ENCODE measurements around the gene ZNF862. TPM values are rescaled to one million over a fixed set of nuclear protein-coding genes. Genes with fewer than 3 reads are reported as not detected.

The ZNF862 gene
- total and polyA plus RNA-seq, 2 donors (not counting 1 experiment from before 2014, with no cell fraction given) = 24.1 to 33.0 TPM

DNA sequence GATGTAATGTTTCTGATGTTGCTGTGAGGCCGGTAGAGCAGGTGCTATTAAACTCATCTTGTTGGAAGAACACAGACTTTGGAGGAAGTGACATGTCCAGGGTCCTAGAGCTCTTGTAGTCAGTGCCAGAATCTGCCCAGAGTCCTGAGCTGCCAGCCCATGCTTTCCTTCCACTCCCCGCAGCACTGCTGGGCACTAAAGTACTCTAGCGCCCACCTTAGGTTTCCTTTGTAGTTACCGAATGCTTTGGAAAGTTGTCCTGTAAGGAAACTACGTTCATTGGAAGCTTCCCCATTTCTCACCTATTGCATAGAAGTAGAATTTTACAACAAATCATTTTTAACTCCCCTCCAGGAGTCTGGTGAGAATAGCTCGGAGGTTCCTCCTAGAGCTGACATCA, 11.0 kb downstream of the ZNF862 start:
- no peaks in the 10 kb centered on the region for H3K27me3 ChIP-seq (replicated peaks in 1 of 4; ENCODE audit: control extremely low read depth in 1 of 4, control insufficient read depth in 3 of 4, insufficient read depth in 4 of 4, low read length in 3 of 4)
- H3K27ac Mint-ChIP-seq = no peak overlapping the region
- intact Hi-C loops (cut with micrococcal nuclease) = no loop called here

DNA sequence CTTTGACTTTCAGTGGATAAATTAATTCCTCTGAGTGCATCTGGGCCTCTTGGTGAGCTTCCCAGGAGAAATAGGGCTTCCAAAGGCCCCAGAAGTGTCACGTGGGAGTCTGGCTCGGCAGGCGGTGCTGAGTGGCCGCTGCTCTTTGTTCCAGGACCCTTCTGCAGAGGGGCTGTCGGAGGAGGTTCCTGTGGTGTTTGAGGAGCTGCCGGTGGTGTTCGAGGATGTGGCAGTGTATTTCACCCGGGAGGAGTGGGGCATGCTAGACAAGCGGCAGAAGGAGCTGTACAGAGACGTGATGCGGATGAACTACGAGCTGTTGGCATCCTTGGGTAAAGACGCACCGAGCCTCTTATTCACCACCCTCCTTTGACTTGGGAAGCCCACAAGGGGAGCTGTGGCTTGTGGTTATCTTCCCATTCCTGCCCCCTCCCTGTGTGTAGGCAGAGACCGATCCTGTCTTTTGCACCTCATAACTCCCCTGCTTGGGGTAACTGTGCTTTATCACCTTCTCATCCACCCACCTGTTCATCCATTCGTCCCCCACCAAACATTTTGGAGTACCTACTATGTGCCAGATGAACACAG, 11.9 kb downstream of the ZNF862 start:
- DNase-seq (no peak), ATAC-seq (ENCODE audit: low read depth) (no peak)
- no peaks in the 10 kb centered on the region for H3K27me3 Mint-ChIP-seq
- no peak overlapping the region for H2AFZ ChIP-seq (ENCODE audit: insufficient read depth, low read depth, low read length, poor library complexity, severe bottlenecking)
- CTCF ChIA-PET = interaction anchor here (1.5 kb wide), 1 partner anchor 12 kb away, joined by 5 read pairs; the partner anchor contains the start of gene ZNF862
- peaks cover 4% of the 10 kb centered on the region for H4K20me1 ChIP-seq (ENCODE audit: control insufficient read depth, insufficient read depth, low read length, poor library complexity, severe bottlenecking)
- peaks cover 1 to 6% of the 10 kb centered on the region in 2 experiments for H3K36me3 ChIP-seq (replicated peaks in 1 of 2; ENCODE audit: control extremely low read depth in 1 of 2, control insufficient read depth in 1 of 2, extremely low read depth in 1 of 2, insufficient read depth in 2 of 2, low read length in 1 of 2)
- H3K27me3 ChIP-seq (replicated peaks in 1 of 4; ENCODE audit: control extremely low read depth in 1 of 4, control insufficient read depth in 3 of 4, insufficient read depth in 4 of 4, low read length in 3 of 4) = no peaks in the 10 kb centered on the region
- no peak overlapping the region for H3K4me3 ChIP-seq (ENCODE audit: control extremely low read depth in 1 of 5, extremely low read depth in 1 of 5, insufficient read depth in 1 of 5, low read depth in 2 of 5, low read length in 4 of 5)
- H3K9me3 Mint-ChIP-seq (ENCODE audit: insufficient read depth) = no peaks in the 10 kb centered on the region
- WGBS (ENCODE audit: insufficient coverage) = 97% methylated on average over 13 of the region's 16 CpGs
- H3K4me2 ChIP-seq (replicated peaks; ENCODE audit: low read depth, low read length, poor library complexity, severe bottlenecking) = no peak overlapping the region
- peaks cover 15% of the 10 kb centered on the region for H3K4me1 Mint-ChIP-seq
- no peak overlapping the region for H3K4me3 Mint-ChIP-seq
- H3K27ac ChIP-seq (ENCODE audit: low read length in 2 of 2) = no peak overlapping the region
- H3K4me1 ChIP-seq (ENCODE audit: control insufficient read depth in 2 of 2, insufficient read depth in 2 of 2, low read length in 2 of 2) = peaks cover 9 to 17% of the 10 kb centered on the region in 2 donors
- H3K79me2 ChIP-seq (ENCODE audit: control insufficient read depth, insufficient read depth, low read length) = no peaks in the 10 kb centered on the region
- intact Hi-C loops (cut with micrococcal nuclease) = loop anchor here (5.0 kb wide), 1 partner anchor 148 kb away; no protein-coding TSS in a partner anchor
- no peak overlapping the region for H3K9ac ChIP-seq (ENCODE audit: low read length)
- POLR2A ChIA-PET = no interaction called here
- H3K9me3 ChIP-seq (ENCODE audit: control extremely low read depth in 1 of 3, control insufficient read depth in 2 of 3, insufficient read depth in 1 of 3, low read length in 2 of 3) = no peaks in the 10 kb centered on the region
- TF ChIP-seq, protein P1, sequence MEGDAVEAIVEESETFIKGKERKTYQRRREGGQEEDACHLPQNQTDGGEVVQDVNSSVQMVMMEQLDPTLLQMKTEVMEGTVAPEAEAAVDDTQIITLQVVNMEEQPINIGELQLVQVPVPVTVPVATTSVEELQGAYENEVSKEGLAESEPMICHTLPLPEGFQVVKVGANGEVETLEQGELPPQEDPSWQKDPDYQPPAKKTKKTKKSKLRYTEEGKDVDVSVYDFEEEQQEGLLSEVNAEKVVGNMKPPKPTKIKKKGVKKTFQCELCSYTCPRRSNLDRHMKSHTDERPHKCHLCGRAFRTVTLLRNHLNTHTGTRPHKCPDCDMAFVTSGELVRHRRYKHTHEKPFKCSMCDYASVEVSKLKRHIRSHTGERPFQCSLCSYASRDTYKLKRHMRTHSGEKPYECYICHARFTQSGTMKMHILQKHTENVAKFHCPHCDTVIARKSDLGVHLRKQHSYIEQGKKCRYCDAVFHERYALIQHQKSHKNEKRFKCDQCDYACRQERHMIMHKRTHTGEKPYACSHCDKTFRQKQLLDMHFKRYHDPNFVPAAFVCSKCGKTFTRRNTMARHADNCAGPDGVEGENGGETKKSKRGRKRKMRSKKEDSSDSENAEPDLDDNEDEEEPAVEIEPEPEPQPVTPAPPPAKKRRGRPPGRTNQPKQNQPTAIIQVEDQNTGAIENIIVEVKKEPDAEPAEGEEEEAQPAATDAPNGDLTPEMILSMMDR (IDR thresholded peaks at IDR 0.05) = no peak
- no peak for TF ChIP-seq EZH2 (IDR thresholded peaks at IDR 0.05; ENCODE audit: borderline replicate concordance, insufficient read depth, low read depth, low read length, poor library complexity, severe bottlenecking)
- H3K27ac Mint-ChIP-seq = no peak overlapping the region

More for the DNA sequence above, 11.0 kb downstream of the ZNF862 start:
- H2AFZ ChIP-seq (ENCODE audit: insufficient read depth, low read depth, low read length, poor library complexity, severe bottlenecking) = no peak overlapping the region
- WGBS (ENCODE audit: insufficient coverage) = 100% methylated on average over 1 of the region's 6 CpGs
- DNase-seq = no peak
- H3K4me1 ChIP-seq (ENCODE audit: control insufficient read depth in 2 of 2, insufficient read depth in 2 of 2, low read length in 2 of 2) = peaks cover 9 to 17% of the 10 kb centered on the region in 2 donors
- ChIA-PET POLR2A (no interaction called here), CTCF (interaction anchor here (0.8 to 1.5 kb wide), 2 partner anchors 11 to 107 kb away, joined by 3 to 5 read pairs; partner anchors contain the start of gene ZNF862)
- TF ChIP-seq EZH2 (IDR thresholded peaks at IDR 0.05; ENCODE audit: borderline replicate concordance, insufficient read depth, low read depth, low read length, poor library complexity, severe bottlenecking) = no peak
- TF ChIP-seq, protein P1 (IDR thresholded peaks at IDR 0.05) = no peak
- Mint-ChIP-seq H3K27me3 (no peaks in the 10 kb centered on the region), H3K4me3 (no peak overlapping the region), H3K4me1 (peaks cover 15% of the 10 kb centered on the region), H3K9me3 (ENCODE audit: insufficient read depth) (no peaks in the 10 kb centered on the region)
- no peak overlapping the region for H3K4me3 ChIP-seq (ENCODE audit: control extremely low read depth in 1 of 5, extremely low read depth in 1 of 5, insufficient read depth in 1 of 5, low read depth in 2 of 5, low read length in 4 of 5)
- no peak overlapping the region for H3K4me2 ChIP-seq (replicated peaks; ENCODE audit: low read depth, low read length, poor library complexity, severe bottlenecking)
- H3K9me3 ChIP-seq (ENCODE audit: control extremely low read depth in 1 of 3, control insufficient read depth in 2 of 3, insufficient read depth in 1 of 3, low read length in 2 of 3) = no peaks in the 10 kb centered on the region
- H4K20me1 ChIP-seq (ENCODE audit: control insufficient read depth, insufficient read depth, low read length, poor library complexity, severe bottlenecking) = peaks cover 4% of the 10 kb centered on the region
- peaks cover 1 to 7% of the 10 kb centered on the region in 2 experiments for H3K36me3 ChIP-seq (replicated peaks in 1 of 2; ENCODE audit: control extremely low read depth in 1 of 2, control insufficient read depth in 1 of 2, extremely low read depth in 1 of 2, insufficient read depth in 2 of 2, low read length in 1 of 2)
- no peak for ATAC-seq (ENCODE audit: low read depth)
- no peak overlapping the region for H3K27ac ChIP-seq (ENCODE audit: low read length in 2 of 2)
- peaks cover 3% of the 10 kb centered on the region for H3K79me2 ChIP-seq (ENCODE audit: control insufficient read depth, insufficient read depth, low read length)
- no peak overlapping the region for H3K9ac ChIP-seq (ENCODE audit: low read length)
